Liver (tissue), 9 donors: ENCODE data around the gene ST6GALNAC4. TPM values are rescaled to one million over a fixed set of nuclear protein-coding genes. Genes with fewer than 3 reads are reported as not detected.

Source experiments
- DNase-seq: peaks from one replicate; pipeline ENCODE4 v3.0.0-alpha.2; 2017; ENCODE audit warnings: low spot score
- H3K27ac ChIP-seq, 2 donors: one replicate each; pipeline ENCODE4 v1.7.0; 2013; ENCODE audit warnings: inconsistent platforms in 2 of 2, low read length in 2 of 2, control low read depth in 1 of 2, low read depth in 1 of 2, mild to moderate bottlenecking in 1 of 2
- H3K27me3 ChIP-seq, 4 donors: one replicate each; pipeline versions ENCODE4 v1.6.1 to v1.7.0; 2013; ENCODE audit warnings: low read length in 3 of 4, inconsistent platforms in 1 of 4, mild to moderate bottlenecking in 1 of 4, moderate library complexity in 1 of 4; ENCODE audit not compliant: control insufficient read depth in 4 of 4, insufficient read depth in 4 of 4
- H3K36me3 ChIP-seq, 4 donors: one replicate each; pipeline versions ENCODE4 v1.6.1 to v1.7.0; 2013; ENCODE audit warnings: low read length in 3 of 4, mild to moderate bottlenecking in 3 of 4, low read depth in 1 of 4, moderate library complexity in 1 of 4; ENCODE audit not compliant: control insufficient read depth in 4 of 4, insufficient read depth in 3 of 4
- H3K4me1 ChIP-seq, 4 donors: one replicate each; pipeline versions ENCODE4 v1.6.1 to v1.7.0; 2013; ENCODE audit warnings: low read length in 3 of 4, mild to moderate bottlenecking in 3 of 4, moderate library complexity in 1 of 4; ENCODE audit not compliant: control insufficient read depth in 4 of 4, insufficient read depth in 4 of 4
- H3K4me3 ChIP-seq, 3 donors: one replicate each; pipeline versions ENCODE4 v1.6.1 to v1.7.0; 2013; ENCODE audit warnings: low read length in 3 of 3, control low read depth in 1 of 3, low read depth in 1 of 3, mild to moderate bottlenecking in 1 of 3
- H3K9ac ChIP-seq, 2 donors: one replicate each; pipeline ENCODE4 v1.7.0; 2013; ENCODE audit warnings: low read length in 2 of 2, mild to moderate bottlenecking in 2 of 2, moderate library complexity in 2 of 2, control low read depth in 1 of 2, low read depth in 1 of 2
- H3K9me3 ChIP-seq, 4 donors: one replicate each; pipeline versions ENCODE4 v1.6.1 to v1.7.0; 2013; ENCODE audit warnings: low read length in 3 of 4; ENCODE audit not compliant: control insufficient read depth in 4 of 4
- ATF3 ChIP-seq: IDR thresholded peaks from 2 replicates; pipeline ENCODE4 v1.6.1; 2016; ENCODE audit warnings: antibody characterized with exemption
- EGR1 ChIP-seq, 2 donors: IDR thresholded peaks; 2 replicates each; pipeline ENCODE4 v1.6.1; 2016 to 2018; ENCODE audit warnings: antibody characterized with exemption in 2 of 2, low read depth in 2 of 2
- FOXA1 ChIP-seq: IDR thresholded peaks from 2 replicates; pipeline ENCODE4 v1.6.1; 2016; ENCODE audit warnings: antibody characterized with exemption
- FOXA2 ChIP-seq: IDR thresholded peaks from 2 replicates; pipeline ENCODE4 v1.6.1; 2016; ENCODE audit warnings: antibody characterized with exemption
- GABPA ChIP-seq, 2 donors: IDR thresholded peaks in 1 of 2; conservative IDR thresholded peaks in 1 of 2; 2 replicates each; pipeline ENCODE4 v1.6.1; 2016; ENCODE audit warnings: antibody characterized with exemption in 2 of 2, mild to moderate bottlenecking in 1 of 2, moderate library complexity in 1 of 2
- HNF4A ChIP-seq, 2 donors: conservative IDR thresholded peaks; 2 replicates each; pipeline ENCODE4 v1.6.1; 2016; ENCODE audit warnings: antibody characterized with exemption in 2 of 2, mild to moderate bottlenecking in 2 of 2
- HNF4G ChIP-seq: IDR thresholded peaks from 2 replicates; pipeline ENCODE4 v1.6.1; 2016; ENCODE audit warnings: antibody characterized with exemption
- JUND ChIP-seq, 2 donors: IDR thresholded peaks; 2 replicates each; pipeline ENCODE4 v1.6.1; 2016; ENCODE audit warnings: antibody characterized with exemption in 2 of 2
- NR2F2 ChIP-seq: IDR thresholded peaks from 2 replicates; pipeline ENCODE4 v1.6.1; 2016; ENCODE audit warnings: antibody characterized with exemption
- RAD21 ChIP-seq, 2 donors: IDR thresholded peaks; 2 replicates each; pipeline ENCODE4 v1.6.1; 2016; ENCODE audit warnings: antibody characterized with exemption in 2 of 2, mild to moderate bottlenecking in 2 of 2
- REST ChIP-seq: IDR thresholded peaks from 2 replicates; pipeline ENCODE4 v1.6.1; 2016; ENCODE audit warnings: antibody characterized with exemption, mild to moderate bottlenecking
- RXRA ChIP-seq, 2 donors: IDR thresholded peaks; 2 replicates each; pipeline ENCODE4 v1.6.1; 2017 to 2018; ENCODE audit warnings: antibody characterized with exemption in 2 of 2, mild to moderate bottlenecking in 1 of 2
- SP1 ChIP-seq: IDR thresholded peaks from 2 replicates; pipeline ENCODE4 v1.6.1; 2018; ENCODE audit warnings: antibody characterized with exemption, mild to moderate bottlenecking
- TAF1 ChIP-seq: conservative IDR thresholded peaks from 2 replicates; pipeline ENCODE4 v1.6.1; 2016; ENCODE audit warnings: antibody characterized with exemption, mild to moderate bottlenecking
- YY1 ChIP-seq: IDR thresholded peaks from 2 replicates; pipeline ENCODE4 v1.6.1; 2016; ENCODE audit warnings: antibody characterized with exemption, mild to moderate bottlenecking
- WGBS: extraction: QIAGEN DNeasy Blood & Tissue Kit; methylation state at CpG from one replicate; pipeline ENCODE4 v1.1.7; 2013; 5-methylcytosine and 5-hydroxymethylcytosine counted together
- polyA plus RNA-seq, 2 donors: library from polyadenylated mRNA; stranded (reverse) in 1 of 2; unstranded in 1 of 2; fragments of 200-250 nt in 1 of 2; fragments of >200 nt in 1 of 2; fragmentation: Nextera tagmentation in 1 of 2; extraction: Ambion mirVana in 1 of 2; gene quantifications; one replicate each; pipeline versions ENCODE4 v1.2.1 to v1.2.3, GENCODE V29; 2013 to 2015
- total RNA-seq, 2 donors: library from RNA; depleted of rRNA; stranded (reverse); fragments of >200 nt; gene quantifications; one replicate each; pipeline ENCODE4 v1.2.3, GENCODE V29; 2014
- TF ChIP-seq, protein P1 (sequence below): IDR thresholded peaks from 2 replicates; pipeline ENCODE4 v1.6.1; 2016; ENCODE audit warnings: antibody characterized with exemption
- TF ChIP-seq, protein P2 (sequence below): fragments of 150-350 bp; IDR thresholded peaks from 2 replicates; pipeline ENCODE4 v1.5.1; 2017; ENCODE audit warnings: improper control_type of control experiment, low read depth, low read length; ENCODE audit not compliant: missing input control
- TF ChIP-seq, protein P3 (sequence below): IDR thresholded peaks from 2 replicates; pipeline ENCODE4 v1.6.1; 2016; ENCODE audit warnings: antibody characterized with exemption
- donor health status: healthy.
- donor health status: healthy.
- donor health status: healthy.
- donor health status: healthy.
- donor health status: healthy.

Gene ST6GALNAC4
- total and polyA plus RNA-seq, 4 donors, result 2.5 to 83.7 (median 7.5) TPM

DNA sequence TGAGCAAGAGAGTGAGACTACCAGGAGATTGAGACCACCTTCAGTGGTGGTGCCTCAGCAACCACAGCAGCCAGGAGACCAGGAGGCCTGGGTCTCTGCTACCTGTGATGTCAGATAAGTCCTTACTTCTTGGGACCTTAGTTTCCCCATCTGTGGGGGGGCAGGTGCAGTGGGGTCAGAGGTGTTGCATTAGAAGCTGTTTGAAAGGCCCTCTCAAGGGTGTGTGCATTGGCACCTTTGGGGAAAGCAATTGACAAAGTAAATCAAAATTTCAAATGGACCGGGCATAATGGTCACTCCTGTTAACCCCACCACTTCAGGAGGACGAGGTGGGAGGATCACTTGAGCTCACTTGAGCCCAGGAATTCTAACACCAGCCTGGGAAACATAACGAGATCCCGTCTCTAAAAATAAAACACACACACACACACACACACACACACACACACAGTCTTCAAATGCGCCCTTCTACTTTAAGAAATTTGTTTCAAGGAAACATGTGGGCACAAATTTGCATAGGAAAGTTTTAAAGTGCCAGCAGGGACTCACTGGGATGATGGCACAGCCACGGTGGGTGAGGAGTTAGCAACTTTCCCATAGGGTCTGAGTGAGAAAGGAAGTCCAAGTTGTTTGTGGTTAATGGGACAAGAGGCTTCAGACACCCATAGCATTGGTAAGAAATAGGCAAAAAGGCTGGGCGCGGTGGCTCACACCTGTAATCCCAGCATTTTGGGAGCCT is 38.0 kb downstream of the ST6GALNAC4 start:
- 71% methylated on average over 8 of the region's 8 CpGs for WGBS
- TF ChIP-seq SP1 (no peak), REST (no peak), RAD21 (IDR thresholded peaks at IDR 0.05) (no peak), HNF4G (no peak), NR2F2 (no peak), FOXA2 (no peak), GABPA (IDR thresholded peaks at IDR 0.05 in 1 of 2, conservative IDR thresholded peaks at IDR 0.05 in 1 of 2) (no peak), EGR1 (IDR thresholded peaks at IDR 0.05; ENCODE audit: low read depth in 2 of 2) (no peak), HNF4A (conservative IDR thresholded peaks at IDR 0.05) (no peak), RXRA (IDR thresholded peaks at IDR 0.05) (no peak), TAF1 (no peak), JUND (IDR thresholded peaks at IDR 0.05) (no peak), ATF3 (no peak), YY1 (no peak), FOXA1 (no peak)
- TF ChIP-seq, protein P1, sequence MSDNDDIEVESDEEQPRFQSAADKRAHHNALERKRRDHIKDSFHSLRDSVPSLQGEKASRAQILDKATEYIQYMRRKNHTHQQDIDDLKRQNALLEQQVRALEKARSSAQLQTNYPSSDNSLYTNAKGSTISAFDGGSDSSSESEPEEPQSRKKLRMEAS, result no peak
- TF ChIP-seq, protein P2, sequence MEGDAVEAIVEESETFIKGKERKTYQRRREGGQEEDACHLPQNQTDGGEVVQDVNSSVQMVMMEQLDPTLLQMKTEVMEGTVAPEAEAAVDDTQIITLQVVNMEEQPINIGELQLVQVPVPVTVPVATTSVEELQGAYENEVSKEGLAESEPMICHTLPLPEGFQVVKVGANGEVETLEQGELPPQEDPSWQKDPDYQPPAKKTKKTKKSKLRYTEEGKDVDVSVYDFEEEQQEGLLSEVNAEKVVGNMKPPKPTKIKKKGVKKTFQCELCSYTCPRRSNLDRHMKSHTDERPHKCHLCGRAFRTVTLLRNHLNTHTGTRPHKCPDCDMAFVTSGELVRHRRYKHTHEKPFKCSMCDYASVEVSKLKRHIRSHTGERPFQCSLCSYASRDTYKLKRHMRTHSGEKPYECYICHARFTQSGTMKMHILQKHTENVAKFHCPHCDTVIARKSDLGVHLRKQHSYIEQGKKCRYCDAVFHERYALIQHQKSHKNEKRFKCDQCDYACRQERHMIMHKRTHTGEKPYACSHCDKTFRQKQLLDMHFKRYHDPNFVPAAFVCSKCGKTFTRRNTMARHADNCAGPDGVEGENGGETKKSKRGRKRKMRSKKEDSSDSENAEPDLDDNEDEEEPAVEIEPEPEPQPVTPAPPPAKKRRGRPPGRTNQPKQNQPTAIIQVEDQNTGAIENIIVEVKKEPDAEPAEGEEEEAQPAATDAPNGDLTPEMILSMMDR, result no peak
- TF ChIP-seq, protein P3, sequence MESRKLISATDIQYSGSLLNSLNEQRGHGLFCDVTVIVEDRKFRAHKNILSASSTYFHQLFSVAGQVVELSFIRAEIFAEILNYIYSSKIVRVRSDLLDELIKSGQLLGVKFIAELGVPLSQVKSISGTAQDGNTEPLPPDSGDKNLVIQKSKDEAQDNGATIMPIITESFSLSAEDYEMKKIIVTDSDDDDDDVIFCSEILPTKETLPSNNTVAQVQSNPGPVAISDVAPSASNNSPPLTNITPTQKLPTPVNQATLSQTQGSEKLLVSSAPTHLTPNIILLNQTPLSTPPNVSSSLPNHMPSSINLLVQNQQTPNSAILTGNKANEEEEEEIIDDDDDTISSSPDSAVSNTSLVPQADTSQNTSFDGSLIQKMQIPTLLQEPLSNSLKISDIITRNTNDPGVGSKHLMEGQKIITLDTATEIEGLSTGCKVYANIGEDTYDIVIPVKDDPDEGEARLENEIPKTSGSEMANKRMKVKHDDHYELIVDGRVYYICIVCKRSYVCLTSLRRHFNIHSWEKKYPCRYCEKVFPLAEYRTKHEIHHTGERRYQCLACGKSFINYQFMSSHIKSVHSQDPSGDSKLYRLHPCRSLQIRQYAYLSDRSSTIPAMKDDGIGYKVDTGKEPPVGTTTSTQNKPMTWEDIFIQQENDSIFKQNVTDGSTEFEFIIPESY, result no peak
- Histone ChIP-seq H3K9ac (no peak overlapping the region), H3K4me3 (no peak overlapping the region), H3K36me3 (no peaks in the 10 kb centered on the region), H3K9me3 (no peaks in the 10 kb centered on the region), H3K4me1 (peaks cover 10 to 36% (median 24%) of the 10 kb centered on the region in 4 donors), H3K27ac (no peak overlapping the region), H3K27me3 (no peaks in the 10 kb centered on the region)
- DNase-seq, result no peak
